OCI-LY1 (cell line): ENCODE measurements around the gene GNGT2.

ENCODE experiments used
- H2AFZ ChIP-seq: fragments of 200-600 bp; sonication (generic), shearing (Covaris generic); 2 replicates; pipeline ENCODE4 v1.6.0; 2014; ENCODE audit warnings: antibody characterized with exemption, mild to moderate bottlenecking, low read length
- H3F3A ChIP-seq: fragments of 200-600 bp; sonication (generic), shearing (Covaris generic); 2 replicates; pipeline ENCODE4 v1.6.0; 2014; ENCODE audit warnings: mild to moderate bottlenecking, antibody characterized with exemption, low read length, moderate library complexity; ENCODE audit not compliant: insufficient read depth
- H3K27ac ChIP-seq: fragments of 200-600 bp; sonication (generic); 2 replicates; pipeline ENCODE4 v1.5.1; 2014; ENCODE audit warnings: low read length, mixed run types, mild to moderate bottlenecking, low read depth; ENCODE audit not compliant: poor library complexity, severe bottlenecking
- H3K27me3 ChIP-seq: fragments of 200-600 bp; sonication (generic); 2 replicates; pipeline ENCODE4 v1.6.0; 2014; ENCODE audit warnings: antibody characterized with exemption, mild to moderate bottlenecking, low read length, moderate library complexity; ENCODE audit not compliant: insufficient read depth
- H3K36me3 ChIP-seq: fragments of 200-600 bp; sonication (generic); 2 replicates; pipeline ENCODE4 v1.6.1; 2014; ENCODE audit warnings: mild to moderate bottlenecking, antibody characterized with exemption, low read length, moderate library complexity, mixed read lengths; ENCODE audit not compliant: insufficient read depth
- H3K4me1 ChIP-seq: fragments of 200-600 bp; sonication (generic); 2 replicates; pipeline ENCODE4 v1.5.1; 2014; ENCODE audit warnings: mild to moderate bottlenecking, low read length, moderate library complexity; ENCODE audit not compliant: insufficient read depth, severe bottlenecking
- H3K4me2 ChIP-seq: fragments of 200-600 bp; sonication (generic), shearing (Covaris generic); 2 replicates; pipeline ENCODE4 v1.6.1; 2014; ENCODE audit warnings: low read length
- H3K4me3 ChIP-seq: fragments of 200-600 bp; sonication (generic); 2 replicates; pipeline ENCODE4 v1.5.1; 2014; ENCODE audit warnings: low read length, low read depth, mild to moderate bottlenecking, mixed read lengths; ENCODE audit not compliant: poor library complexity, severe bottlenecking
- H3K79me2 ChIP-seq: fragments of 200-600 bp; shearing (Covaris generic); 2 replicates; pipeline ENCODE4 v1.6.1; 2016; ENCODE audit warnings: mixed run types, low read length, mixed read lengths; ENCODE audit not compliant: insufficient read depth
- H3K9ac ChIP-seq: fragments of 200-600 bp; sonication (generic), shearing (Covaris generic); 2 replicates; pipeline ENCODE4 v1.6.1; 2014; ENCODE audit warnings: mild to moderate bottlenecking, low read length, mixed read lengths
- H3K9me2 ChIP-seq: fragments of 200-600 bp; sonication (generic), shearing (Covaris generic); 2 replicates; pipeline ENCODE4 v1.6.1; 2014; ENCODE audit warnings: low read depth, mild to moderate bottlenecking, low read length, mixed read lengths
- H3K9me3 ChIP-seq: fragments of 200-600 bp; shearing (Covaris generic); 2 replicates; pipeline ENCODE4 v1.6.1; 2014; ENCODE audit warnings: low read length, mixed read lengths
- H4K20me1 ChIP-seq: fragments of 200-600 bp; sonication (generic), shearing (Covaris generic); 2 replicates; pipeline ENCODE4 v1.6.0; 2016; ENCODE audit warnings: mild to moderate bottlenecking, low read length; ENCODE audit not compliant: insufficient read depth
- EZH2 ChIP-seq: fragments of 200-600 bp; sonication (generic), shearing (Covaris generic); IDR thresholded peaks from 2 replicates; pipeline ENCODE4 v1.8.0; 2017; ENCODE audit warnings: borderline replicate concordance, mixed run types, mild to moderate bottlenecking, antibody characterized with exemption, low read length, moderate library complexity, mixed read lengths
- TF ChIP-seq, protein P1 (sequence below): fragments of 200-600 bp; sonication (generic), shearing (Covaris generic); IDR thresholded peaks from 2 replicates; pipeline ENCODE4 v1.5.1; 2017; ENCODE audit warnings: mild to moderate bottlenecking, antibody characterized with exemption, low read length, moderate library complexity, mixed read lengths

The GNGT2 gene

DNA sequence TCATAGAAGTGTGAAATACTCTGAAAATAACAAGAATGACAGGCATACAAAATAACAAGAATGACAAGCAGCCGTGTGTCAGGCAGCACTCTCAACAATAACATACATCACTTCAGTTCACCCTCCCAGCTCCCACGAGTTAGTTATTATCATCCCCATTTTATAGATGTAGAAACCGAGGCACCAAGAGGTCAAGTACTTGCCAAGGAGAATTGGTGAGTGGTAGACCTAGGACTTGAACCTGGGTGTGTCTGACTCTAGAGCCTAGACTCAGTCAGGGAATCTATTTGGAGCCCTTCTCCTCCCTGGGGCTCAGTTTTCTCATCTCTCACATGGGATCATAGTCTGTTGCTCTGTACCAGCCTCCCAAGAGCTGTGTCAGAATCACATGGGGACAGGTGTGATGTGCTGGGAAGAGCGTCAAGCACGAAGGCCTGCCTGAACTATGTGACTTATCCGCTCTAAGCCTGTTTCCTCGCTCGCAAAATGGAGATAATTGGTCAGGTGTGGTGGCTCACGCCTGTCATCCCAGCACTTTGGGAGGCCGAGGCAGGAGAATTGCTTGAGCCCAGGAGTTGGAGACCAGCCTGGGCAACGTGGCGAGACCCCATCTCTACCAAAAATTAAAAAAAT is 39.6 kb upstream of the GNGT2 start:
- H3K9ac ChIP-seq: no peak overlapping the region
- H3F3A ChIP-seq: no peaks in the 10 kb centered on the region
- no peaks in the 10 kb centered on the region for H3K4me1 ChIP-seq
- no peak overlapping the region for H3K27ac ChIP-seq
- no peaks in the 10 kb centered on the region for H3K9me2 ChIP-seq
- H4K20me1 ChIP-seq: no peaks in the 10 kb centered on the region
- TF ChIP-seq, protein P1, sequence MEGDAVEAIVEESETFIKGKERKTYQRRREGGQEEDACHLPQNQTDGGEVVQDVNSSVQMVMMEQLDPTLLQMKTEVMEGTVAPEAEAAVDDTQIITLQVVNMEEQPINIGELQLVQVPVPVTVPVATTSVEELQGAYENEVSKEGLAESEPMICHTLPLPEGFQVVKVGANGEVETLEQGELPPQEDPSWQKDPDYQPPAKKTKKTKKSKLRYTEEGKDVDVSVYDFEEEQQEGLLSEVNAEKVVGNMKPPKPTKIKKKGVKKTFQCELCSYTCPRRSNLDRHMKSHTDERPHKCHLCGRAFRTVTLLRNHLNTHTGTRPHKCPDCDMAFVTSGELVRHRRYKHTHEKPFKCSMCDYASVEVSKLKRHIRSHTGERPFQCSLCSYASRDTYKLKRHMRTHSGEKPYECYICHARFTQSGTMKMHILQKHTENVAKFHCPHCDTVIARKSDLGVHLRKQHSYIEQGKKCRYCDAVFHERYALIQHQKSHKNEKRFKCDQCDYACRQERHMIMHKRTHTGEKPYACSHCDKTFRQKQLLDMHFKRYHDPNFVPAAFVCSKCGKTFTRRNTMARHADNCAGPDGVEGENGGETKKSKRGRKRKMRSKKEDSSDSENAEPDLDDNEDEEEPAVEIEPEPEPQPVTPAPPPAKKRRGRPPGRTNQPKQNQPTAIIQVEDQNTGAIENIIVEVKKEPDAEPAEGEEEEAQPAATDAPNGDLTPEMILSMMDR: no peak
- TF ChIP-seq EZH2: no peak
- H3K9me3 ChIP-seq: no peaks in the 10 kb centered on the region
- no peak overlapping the region for H3K4me2 ChIP-seq
- H3K79me2 ChIP-seq: no peaks in the 10 kb centered on the region
- H2AFZ ChIP-seq: no peak overlapping the region
- no peak overlapping the region for H3K4me3 ChIP-seq
- H3K27me3 ChIP-seq: 0 out of 2 replicates have a peak, but pooled peaks cover 4% of the 10 kb centered on the region
- H3K36me3 ChIP-seq: no peaks in the 10 kb centered on the region

DNA sequence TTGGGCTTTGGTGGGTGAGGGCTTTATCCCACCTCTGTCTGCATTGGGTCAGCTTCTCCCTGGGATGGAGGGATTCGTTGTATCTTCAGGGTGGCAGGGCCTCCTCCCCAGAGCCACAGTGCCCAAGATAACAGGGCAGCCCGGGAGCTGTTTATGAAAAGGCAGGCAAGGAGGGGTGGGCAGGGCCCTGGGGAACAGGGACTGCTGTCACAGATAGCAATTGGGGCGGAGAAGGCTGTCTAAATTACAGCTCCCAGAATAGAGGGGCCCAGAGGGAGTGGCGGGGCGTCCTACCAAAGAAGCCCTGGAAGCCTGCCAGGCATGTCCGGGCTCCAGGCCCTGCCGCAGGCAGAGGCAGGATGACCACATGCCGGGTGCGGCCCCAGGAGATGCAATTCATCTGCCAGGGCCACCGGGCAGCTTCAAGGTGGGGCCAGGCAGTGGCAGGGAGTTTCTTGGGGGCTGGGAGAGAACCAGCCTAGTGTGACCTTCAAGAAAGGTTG is 39.0 kb upstream of the GNGT2 start:
- H4K20me1 ChIP-seq: no peaks in the 10 kb centered on the region
- H3K4me1 ChIP-seq: no peaks in the 10 kb centered on the region
- H3K9ac ChIP-seq: no peak overlapping the region
- no peak overlapping the region for H2AFZ ChIP-seq
- H3K4me3 ChIP-seq: no peak overlapping the region
- 0 out of 2 replicates have a peak, but pooled peaks cover 4% of the 10 kb centered on the region for H3K27me3 ChIP-seq
- H3K27ac ChIP-seq: no peak overlapping the region
- no peak overlapping the region for H3K4me2 ChIP-seq
- no peaks in the 10 kb centered on the region for H3K79me2 ChIP-seq
- no peaks in the 10 kb centered on the region for H3K36me3 ChIP-seq
- H3K9me3 ChIP-seq: no peaks in the 10 kb centered on the region
- H3F3A ChIP-seq: no peaks in the 10 kb centered on the region
- TF ChIP-seq, protein P1: no peak
- no peaks in the 10 kb centered on the region for H3K9me2 ChIP-seq

DNA sequence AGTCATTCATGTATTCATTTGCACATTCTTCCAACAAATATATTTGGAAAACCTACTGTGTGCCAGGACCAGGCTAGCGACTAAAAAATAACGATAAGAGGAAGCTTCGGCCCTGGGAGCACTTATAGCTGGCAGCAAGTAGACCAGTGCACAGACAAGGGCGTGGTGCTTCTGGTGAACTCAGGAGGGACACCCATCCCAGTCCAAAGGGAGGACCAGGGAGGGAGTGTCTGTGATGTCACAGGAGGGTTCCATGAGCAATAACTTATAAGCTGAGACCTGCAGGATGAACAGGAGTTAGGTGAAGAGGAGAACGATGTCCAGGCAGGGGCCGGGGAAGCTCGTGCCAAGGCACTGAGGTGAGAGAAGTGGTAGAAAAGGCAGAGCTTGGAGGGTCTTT is 37.6 kb upstream of the GNGT2 start:
- Histone ChIP-seq H3K9me2 (no peaks in the 10 kb centered on the region), H4K20me1 (no peaks in the 10 kb centered on the region), H3K27ac (no peak overlapping the region), H3K4me1 (no peaks in the 10 kb centered on the region), H3K4me2 (no peak overlapping the region), H3K27me3 (0 out of 2 replicates have a peak, but pooled peaks cover 4% of the 10 kb centered on the region), H3F3A (no peaks in the 10 kb centered on the region), H2AFZ (no peak overlapping the region), H3K36me3 (no peaks in the 10 kb centered on the region), H3K9ac (no peak overlapping the region), H3K79me2 (no peaks in the 10 kb centered on the region), H3K9me3 (no peaks in the 10 kb centered on the region), H3K4me3 (no peak overlapping the region)
- TF ChIP-seq, protein P1: no peak
- TF ChIP-seq EZH2: no peak
